ENCODE measurements around the gene TLK1. TPM values are rescaled to one million over a fixed set of nuclear protein-coding genes. Genes with fewer than 3 reads are reported as not detected.

TLK1 gene
- total and polyA plus RNA-seq, 9 of the 15 experiments (the other 6 are each of a cell fraction or from before 2014, with no cell fraction given): 20.2 to 101 (median 40.5) TPM

GRCh38 chr2:171149171-171149938 is 11.3 kb downstream of the TLK1 start:
- TF ChIP-seq RBM25 (IDR thresholded peaks at IDR 0.05; ENCODE audit: low read depth, low read length, severe bottlenecking): peak; percentile 9
- no peak for TF ChIP-seq ZNF764 (CRISPR knock-in tag; IDR thresholded peaks at IDR 0.05; ENCODE audit: low read depth)
- 0 out of 2 replicates have a peak, but pooled peaks have one; percentile 8 for TF ChIP-seq BCOR (IDR thresholded peaks at IDR 0.05)
- Histone ChIP-seq H3K36me3 (ENCODE audit: control insufficient read depth, insufficient read depth, low read length) (peaks cover 3% of the 10 kb centered on the region; the same call in 1 of the 3 replicates), H3K27ac (ENCODE audit: extremely low read depth, low read depth, low read length) (no peak overlapping the region), H2AFZ (ENCODE audit: low read depth, low read length) (no peak overlapping the region), H3K9ac (ENCODE audit: insufficient read depth in 1 of 2, low read depth in 2 of 2, low read length in 2 of 2) (no peak overlapping the region), H4K20me1 (replicated peaks; ENCODE audit: control insufficient read depth, insufficient read depth, low read length) (peaks cover 23% of the 10 kb centered on the region), H3K4me3 (no peak overlapping the region), H3K9me1 (ENCODE audit: control insufficient read depth, insufficient read depth, low read length) (no peaks in the 10 kb centered on the region), H3K79me2 (ENCODE audit: control insufficient read depth, insufficient read depth, low read length) (peaks cover 97% of the 10 kb centered on the region), H3K4me1 (replicated peaks in 1 of 2; ENCODE audit: control insufficient read depth in 2 of 2, insufficient read depth in 2 of 2, low read length in 2 of 2) (peaks cover 10 to 23% of the 10 kb centered on the region in 2 experiments), H3K9me3 (replicated peaks; ENCODE audit: control insufficient read depth, insufficient read depth, low read depth, low read length) (no peaks in the 10 kb centered on the region), H3K4me2 (ENCODE audit: insufficient read depth, low read length) (no peak overlapping the region), H3K27me3 (ENCODE audit: control insufficient read depth in 2 of 2, insufficient read depth in 2 of 2, low read length in 2 of 2) (no peaks in the 10 kb centered on the region)
- ATAC-seq (no peak), DNase-seq (ENCODE audit: extremely low read depth in 1 of 4, low spot score in 3 of 4) (no peak), FAIRE-seq (no peak)
- intact Hi-C loops (cut with micrococcal nuclease): no loop called here
- ChIA-PET POLR2A (interaction anchor here (0.9 to 4.5 kb wide), 3 partner anchors 8 to 13 kb away, joined by 3 to 34 read pairs (median 18); partner anchors contain the start of gene TLK1), CTCF (ENCODE audit: low intra/inter-chr PET ratio) (no interaction called here)
- in situ Hi-C loops (cut with MboI): no loop called here
- BruUV-seq (replicated peaks): no TSS peak
- WGBS (ENCODE audit: insufficient coverage, low coverage, missing lambda C conversion rate): 75% methylated on average over 3 of the region's 3 CpGs

GRCh38 chr2:171147081-171147480 is 13.6 kb downstream of the TLK1 start:
- WGBS (ENCODE audit: insufficient coverage, low coverage, missing lambda C conversion rate): 56% methylated on average over 2 of the region's 2 CpGs
- in situ Hi-C loops (cut with MboI) (no loop called here), intact Hi-C loops (cut with micrococcal nuclease) (no loop called here)
- ChIA-PET POLR2A (interaction anchor here (0.6 to 4.5 kb wide), 8 partner anchors 10 to 286 kb away, joined by 3 to 58 read pairs (median 3); partner anchors contain the start of gene TLK1), CTCF (ENCODE audit: low intra/inter-chr PET ratio) (no interaction called here)
- no peak overlapping the region for H3K4me2 ChIP-seq (ENCODE audit: insufficient read depth, low read length)
- H3K9me3 ChIP-seq (replicated peaks; ENCODE audit: control insufficient read depth, insufficient read depth, low read depth, low read length): no peaks in the 10 kb centered on the region
- no peak overlapping the region for H3K4me3 ChIP-seq
- H3K9me1 ChIP-seq (ENCODE audit: control insufficient read depth, insufficient read depth, low read length): no peaks in the 10 kb centered on the region
- H4K20me1 ChIP-seq (replicated peaks; ENCODE audit: control insufficient read depth, insufficient read depth, low read length): peaks cover 38% of the 10 kb centered on the region
- no peak overlapping the region for H3K9ac ChIP-seq (ENCODE audit: insufficient read depth in 1 of 2, low read depth in 2 of 2, low read length in 2 of 2)
- H3K27ac ChIP-seq (ENCODE audit: extremely low read depth, low read depth, low read length): peak overlapping the region; percentile 47; the same call in 1 of the 3 replicates
- H3K79me2 ChIP-seq (ENCODE audit: control insufficient read depth, insufficient read depth, low read length): peaks cover 97% of the 10 kb centered on the region
- ATAC-seq (no peak), DNase-seq (ENCODE audit: extremely low read depth in 1 of 4, low spot score in 3 of 4) (no peak), FAIRE-seq (no peak)
- H3K4me1 ChIP-seq (replicated peaks in 1 of 2; ENCODE audit: control insufficient read depth in 2 of 2, insufficient read depth in 2 of 2, low read length in 2 of 2): peaks cover 7 to 20% of the 10 kb centered on the region in 2 experiments; a peak in 4 of 5 replicates
- no peaks in the 10 kb centered on the region for H3K27me3 ChIP-seq (ENCODE audit: control insufficient read depth in 2 of 2, insufficient read depth in 2 of 2, low read length in 2 of 2)
- H3K36me3 ChIP-seq (ENCODE audit: control insufficient read depth, insufficient read depth, low read length): 0 out of 3 replicates have a peak, but pooled peaks cover 3% of the 10 kb centered on the region
- H2AFZ ChIP-seq (ENCODE audit: low read depth, low read length): no peak overlapping the region
- no TSS peak for BruUV-seq (replicated peaks)
- TF ChIP-seq DIDO1 (tag; IDR thresholded peaks at IDR 0.05; ENCODE audit: low read depth): no peak
- TF ChIP-seq HDAC6 (IDR thresholded peaks at IDR 0.05; ENCODE audit: low read depth, low read length): no peak
- no peak for TF ChIP-seq OTX1 (CRISPR knock-in tag; IDR thresholded peaks at IDR 0.05)
- TF ChIP-seq ZNF75A (CRISPR knock-in tag; IDR thresholded peaks at IDR 0.05): no peak
- no peak for TF ChIP-seq ELK1 (CRISPR knock-in tag; IDR thresholded peaks at IDR 0.05)
- TF ChIP-seq FOS (IDR thresholded peaks at IDR 0.05; ENCODE audit: extremely low read depth, insufficient read length): no peak
- TF ChIP-seq NKRF (IDR thresholded peaks at IDR 0.05; ENCODE audit: borderline replicate concordance): no peak
- no peak for TF ChIP-seq SNRNP70 (optimal IDR thresholded peaks at IDR 0.05; ENCODE audit: low read depth, low read length)
- no peak for TF ChIP-seq SP2 (IDR thresholded peaks at IDR 0.05; ENCODE audit: extremely low read depth, low read depth, low read length, poor library complexity, severe bottlenecking)
- TF ChIP-seq YBX1 (IDR thresholded peaks at IDR 0.05): no peak

All from K562 (cell line).